GM18517 (cell line): ENCODE results near the gene EPHA8.

Source experiments
- ATAC-seq: cut with Tn5 transposase; IDR thresholded peaks from one replicate; pipeline ENCODE4 v1.9.1; 2021; ENCODE audit warnings: mild to moderate bottlenecking, moderate library complexity; ENCODE audit not compliant: unreplicated experiment

Gene EPHA8

DNA sequence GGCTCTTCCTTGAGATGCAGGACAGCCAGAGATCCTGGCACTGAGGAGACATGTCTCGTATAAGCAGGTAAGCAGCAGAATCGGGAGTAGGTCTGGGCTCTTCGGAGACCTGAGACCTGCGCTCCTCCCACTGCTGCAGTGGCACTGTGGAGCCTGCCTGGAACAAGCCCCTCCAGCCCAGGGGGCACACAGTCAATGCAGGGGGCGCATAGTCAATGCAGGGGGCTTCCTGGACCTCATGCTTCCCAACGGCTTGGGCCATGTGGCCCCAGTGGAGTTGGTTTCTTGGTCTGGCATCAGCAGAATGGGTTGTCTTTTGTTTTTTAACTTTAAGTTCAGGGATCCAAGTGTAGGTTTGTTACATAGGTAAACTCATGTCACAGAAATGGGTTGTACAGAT, 27.9 kb upstream of the EPHA8 start:
- no peak for ATAC-seq

DNA sequence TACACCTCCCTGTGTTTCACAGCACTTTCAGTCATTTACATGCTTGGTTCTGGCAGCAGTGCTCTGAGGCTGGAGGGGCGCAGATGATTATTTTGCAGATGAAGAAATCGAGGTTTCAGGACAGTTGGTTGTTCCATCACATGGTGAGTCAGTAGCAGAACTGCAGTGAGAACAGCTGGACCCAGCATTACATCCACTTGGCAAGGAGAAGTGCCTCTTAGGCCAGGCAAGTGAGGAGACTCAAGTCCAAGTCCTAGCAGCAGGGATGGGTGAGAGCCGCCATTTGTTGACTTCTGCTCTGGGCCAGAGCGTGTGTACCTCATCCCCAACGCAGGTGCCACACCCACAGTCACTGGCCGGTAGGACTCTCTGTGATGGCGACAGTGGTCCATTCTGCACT, 26.8 kb upstream of the EPHA8 start:
- ATAC-seq = no peak

DNA sequence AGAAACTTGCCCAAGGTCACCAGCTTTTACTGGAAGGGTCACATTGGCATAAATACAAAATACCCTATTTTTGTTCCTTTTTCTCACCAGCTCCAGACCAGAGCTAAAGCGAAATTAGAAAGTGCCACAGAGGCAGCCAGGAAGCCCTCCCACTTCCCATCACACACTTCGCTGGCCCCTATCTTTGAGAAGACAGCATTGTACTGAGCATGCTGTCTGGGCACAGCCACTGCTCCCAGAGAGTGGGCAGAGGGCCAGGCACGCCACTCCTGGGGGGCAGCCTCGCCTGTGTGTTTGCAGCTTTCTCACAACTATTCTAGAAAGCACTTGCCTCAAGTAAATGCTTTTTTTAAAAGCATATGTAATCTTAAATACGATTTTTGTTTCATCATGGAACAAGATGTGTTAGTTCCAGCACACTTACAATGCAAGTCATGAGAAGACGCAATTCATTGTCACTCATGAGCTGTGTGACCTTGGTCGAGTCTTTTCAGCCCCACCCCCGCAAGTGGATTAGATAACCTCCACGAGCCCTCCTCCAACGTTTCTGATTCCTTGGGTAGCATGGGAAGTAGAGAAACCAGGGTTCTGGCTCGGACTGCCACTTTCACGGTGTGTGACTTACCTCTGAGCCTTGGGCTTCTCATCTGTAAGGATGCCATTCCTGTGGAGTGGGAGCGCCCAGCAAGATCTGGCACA, 25.7 kb upstream of the EPHA8 start:
- no peak for ATAC-seq

DNA sequence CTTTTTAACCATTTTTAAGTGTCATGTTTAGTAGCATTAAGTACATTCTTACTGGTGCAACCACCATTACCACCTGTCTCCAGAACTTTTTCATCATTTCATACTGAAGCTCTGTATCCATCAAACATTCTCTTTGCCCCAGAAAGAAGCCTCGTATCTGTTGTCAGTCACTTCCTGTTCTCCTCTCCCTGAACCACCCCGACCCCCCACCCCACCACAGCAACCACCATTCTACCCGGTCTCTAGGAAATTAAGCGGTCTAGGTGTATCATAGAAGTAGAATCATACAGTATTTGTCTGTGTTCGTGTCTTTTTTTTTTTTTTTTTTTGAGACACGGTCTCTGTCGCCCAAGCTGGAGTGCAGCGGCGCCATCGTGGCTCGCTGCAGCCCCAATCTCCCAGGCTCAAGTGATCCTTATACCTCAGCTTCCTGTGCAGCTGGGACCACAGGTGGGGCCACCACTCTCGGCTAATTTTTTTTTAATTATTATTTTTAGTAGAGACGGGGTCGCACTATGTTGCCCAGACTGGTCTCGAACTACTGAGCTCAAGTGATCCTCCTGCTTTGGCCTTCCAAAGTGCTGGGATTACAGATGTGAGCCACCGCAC, 23.7 kb upstream of the EPHA8 start:
- ATAC-seq = no peak

DNA sequence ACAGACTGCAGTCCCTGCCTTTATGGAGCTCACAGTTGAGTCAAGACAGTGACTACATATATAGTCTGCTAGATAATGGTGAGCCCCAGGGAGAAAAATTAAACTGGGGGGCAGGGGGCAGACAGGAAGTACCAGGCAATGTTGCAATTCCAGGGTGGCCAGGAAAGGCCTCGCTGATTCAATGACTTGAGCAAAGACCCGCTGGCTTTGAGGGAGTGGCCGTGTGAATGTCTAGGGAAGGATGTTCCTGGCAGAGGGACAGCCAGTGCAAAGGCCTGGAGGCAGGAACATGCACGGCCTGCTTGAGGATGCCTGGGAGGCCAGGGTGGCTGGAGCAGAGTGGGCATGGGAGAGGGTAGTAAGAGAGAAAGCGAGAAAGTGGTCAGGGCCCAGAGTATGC, 23.0 kb upstream of the EPHA8 start:
- no peak for ATAC-seq

DNA sequence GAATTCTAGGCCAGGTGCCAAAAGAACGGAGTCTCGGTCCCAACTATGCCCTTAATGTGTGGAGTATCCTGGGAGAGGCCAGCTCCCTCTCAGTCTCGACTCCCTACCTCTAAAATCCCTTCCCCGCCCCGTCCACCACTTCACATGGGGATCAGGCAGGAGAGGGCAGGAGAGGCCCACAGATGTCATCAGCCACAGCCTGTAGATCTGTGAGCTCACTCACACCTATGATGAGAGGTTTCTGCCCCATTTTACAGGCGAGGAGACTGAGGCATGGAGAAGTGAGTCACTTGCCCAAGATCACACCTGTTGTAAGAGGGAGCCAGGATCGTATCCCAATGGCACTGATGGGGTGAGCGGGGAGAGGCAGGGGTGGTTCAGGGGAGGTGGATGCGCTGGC, 20.4 kb upstream of the EPHA8 start:
- ATAC-seq = no peak

DNA sequence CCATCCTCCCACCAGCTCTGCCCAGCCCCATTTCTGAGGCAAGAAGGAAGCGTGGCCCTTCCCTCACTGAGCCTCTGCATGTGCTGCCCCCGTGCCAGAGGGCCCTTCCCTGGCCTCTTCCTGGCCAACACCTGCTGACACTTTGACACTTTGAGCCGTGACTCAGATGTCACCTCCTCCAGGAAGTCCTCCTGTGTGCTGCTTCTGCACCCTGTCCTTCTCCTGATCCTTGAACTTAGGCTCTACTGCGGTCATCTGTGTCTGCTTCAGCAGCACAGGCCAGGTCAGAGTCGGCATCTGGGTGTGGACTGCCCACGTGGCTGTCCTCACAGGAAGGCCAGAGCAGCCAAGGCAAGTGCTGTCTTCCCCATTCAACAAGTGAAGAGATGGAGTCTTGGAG, 19.6 kb upstream of the EPHA8 start:
- ATAC-seq = no peak

DNA sequence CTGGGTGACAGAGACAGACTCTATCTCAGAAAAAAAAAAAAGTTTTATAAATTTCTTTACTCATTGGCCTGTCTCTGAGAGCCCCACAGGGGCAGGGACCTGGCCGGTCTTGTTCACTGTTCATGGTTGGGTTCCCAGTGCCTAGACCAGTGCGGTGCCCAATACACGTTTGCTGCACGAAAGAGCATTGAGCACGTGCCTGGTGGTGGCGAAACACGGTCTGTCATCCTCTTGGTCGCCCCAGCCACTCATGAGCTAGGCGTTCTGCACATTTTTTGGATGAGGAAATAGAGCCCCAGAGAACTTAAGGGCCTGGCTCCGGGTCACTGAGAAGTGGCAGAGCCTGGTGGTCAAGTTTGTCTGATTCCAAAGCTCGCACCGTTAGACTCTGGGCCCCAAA, 18.7 kb upstream of the EPHA8 start:
- no peak for ATAC-seq

DNA sequence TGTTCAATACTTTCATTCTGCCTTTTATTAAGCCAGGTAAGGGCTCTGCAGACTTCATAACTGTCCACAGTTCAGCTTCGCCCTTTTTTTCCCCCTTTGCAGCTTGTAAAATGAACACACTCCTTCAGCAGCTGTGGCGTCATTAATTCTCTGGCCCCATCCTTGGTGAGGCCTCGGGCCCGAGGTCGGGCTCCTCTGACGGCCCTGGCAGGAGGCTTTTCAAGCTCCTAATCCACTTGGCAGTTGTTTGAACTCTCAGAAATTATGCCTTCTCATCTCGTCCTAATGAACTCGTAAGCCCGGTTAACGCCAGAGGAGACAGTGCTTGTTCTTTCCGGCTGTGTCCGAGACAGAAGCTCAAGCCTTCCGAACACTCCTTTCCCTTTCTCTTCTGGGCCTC, 18.1 kb upstream of the EPHA8 start:
- ATAC-seq = no peak

DNA sequence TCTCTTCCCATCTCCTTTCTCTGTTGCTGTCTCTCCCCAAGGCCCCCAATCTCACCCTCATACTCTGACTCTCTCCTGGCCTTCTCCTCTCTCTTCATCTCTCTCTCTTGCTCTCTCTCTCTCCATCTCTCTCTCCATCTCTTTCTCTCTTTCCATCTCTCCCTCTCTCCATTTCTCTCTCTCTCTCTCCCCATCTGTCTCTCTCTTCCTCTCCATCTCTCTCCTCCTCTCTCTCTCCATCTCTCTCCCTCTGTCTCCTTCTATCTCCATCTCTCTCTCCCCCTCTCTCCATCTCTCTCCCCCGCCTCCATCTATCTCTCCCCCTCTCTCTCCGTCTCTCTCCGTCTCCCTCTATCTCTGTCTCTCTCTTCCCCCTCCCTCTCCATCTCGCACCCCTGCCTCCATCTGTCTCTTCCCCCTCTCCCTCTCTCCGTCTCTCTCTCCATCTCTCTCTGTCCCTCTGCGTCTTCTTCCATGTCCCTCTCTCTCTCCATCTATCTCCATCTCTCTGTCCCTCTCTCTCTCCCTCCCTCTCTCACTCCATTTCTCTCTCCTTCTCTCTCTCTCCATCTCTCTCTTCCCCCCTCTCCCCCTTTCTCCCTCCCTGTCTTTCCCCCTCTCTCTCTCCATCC, 16.0 kb upstream of the EPHA8 start:
- no peak for ATAC-seq

DNA sequence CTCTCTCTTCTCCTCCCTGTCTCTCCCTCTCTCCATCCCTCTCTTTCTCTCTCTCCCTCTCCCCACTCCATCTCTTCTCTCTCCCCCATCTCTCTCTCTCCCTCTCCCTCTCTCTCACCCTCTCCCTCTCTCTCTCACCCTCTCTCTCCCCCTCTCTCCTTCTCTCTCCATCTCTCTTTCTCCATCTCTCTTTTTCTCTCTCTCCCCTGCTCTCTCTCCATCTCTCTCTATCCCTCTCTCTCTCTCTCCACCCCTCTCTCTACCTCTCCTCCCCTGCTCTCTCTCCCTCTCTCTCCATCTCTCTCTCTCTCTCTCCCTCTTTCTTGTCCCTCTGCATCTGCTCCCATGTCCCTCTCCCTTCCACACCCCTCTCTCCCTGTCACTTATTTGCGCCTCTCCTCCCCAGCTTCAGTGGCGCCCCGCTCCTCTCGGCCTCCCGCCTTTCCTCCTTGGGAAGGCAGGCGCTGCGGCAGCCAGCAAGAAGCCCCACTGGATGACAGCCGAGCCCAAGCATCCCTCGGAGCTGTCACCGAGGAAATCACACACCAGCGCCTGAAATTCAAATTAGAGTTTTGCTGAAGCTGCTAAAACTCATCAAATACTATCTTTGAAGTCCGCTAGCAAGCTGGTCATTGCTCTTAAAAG, 15.3 kb upstream of the EPHA8 start:
- no peak for ATAC-seq

DNA sequence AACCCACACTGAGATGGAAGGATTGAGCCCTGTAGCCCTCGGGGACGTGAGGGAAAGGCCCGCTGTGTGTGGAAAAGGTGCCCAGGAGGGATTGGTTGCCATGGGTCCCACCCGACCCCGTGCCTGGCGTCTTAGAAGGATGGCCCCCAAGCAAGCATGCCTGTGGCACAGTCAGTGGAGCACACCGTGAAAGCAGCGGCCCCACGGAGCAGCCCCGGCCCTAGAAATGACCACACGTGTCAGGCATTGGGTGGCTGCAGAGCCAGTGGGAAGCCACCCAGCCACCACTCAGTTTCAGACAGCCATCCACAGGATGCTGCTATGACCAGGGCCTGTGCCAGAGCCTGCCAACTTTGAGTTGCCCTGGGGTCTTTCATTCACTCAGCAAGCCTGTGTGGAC, 13.3 kb upstream of the EPHA8 start:
- no peak for ATAC-seq

DNA sequence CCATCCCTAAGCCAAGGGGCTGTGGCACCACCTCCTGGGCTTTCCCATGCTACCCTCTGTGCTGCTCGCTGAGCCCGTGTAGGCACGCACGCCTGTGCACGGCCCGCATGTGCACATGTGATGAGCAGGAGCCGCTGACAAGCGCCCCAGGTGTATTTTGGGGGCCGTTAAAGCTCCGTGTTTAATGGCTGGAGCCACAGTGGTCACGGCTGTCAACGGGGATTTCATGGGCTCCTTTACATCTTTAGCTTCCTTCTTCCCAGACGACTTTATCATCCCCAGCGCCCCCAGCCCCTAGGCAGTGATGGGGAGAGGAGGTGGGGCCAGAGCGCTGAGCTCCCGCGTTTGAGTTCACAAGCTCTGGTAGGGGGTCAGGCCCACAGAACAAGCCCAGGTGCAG, 11.7 kb upstream of the EPHA8 start:
- ATAC-seq = no peak

DNA sequence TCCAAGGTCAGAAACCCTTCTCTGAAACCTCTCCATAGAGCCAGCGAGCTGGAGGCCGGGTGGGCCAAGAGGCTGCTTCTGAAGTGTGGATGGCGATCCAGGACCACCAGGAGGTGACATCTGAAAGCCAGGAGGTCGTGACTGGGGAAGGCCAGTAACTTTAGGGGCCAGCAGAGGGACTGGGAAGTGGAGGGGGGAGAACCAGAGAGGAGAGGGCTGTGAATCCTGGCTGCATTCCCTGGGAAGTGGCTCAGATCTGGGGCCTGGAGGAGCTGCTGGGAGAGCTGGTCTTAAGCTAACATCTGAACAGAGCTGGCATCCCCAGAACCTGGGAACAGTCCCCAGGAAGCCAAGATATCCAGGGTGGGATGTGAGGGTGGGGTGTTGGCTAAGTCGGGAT, 11.3 kb upstream of the EPHA8 start:
- no peak for ATAC-seq

DNA sequence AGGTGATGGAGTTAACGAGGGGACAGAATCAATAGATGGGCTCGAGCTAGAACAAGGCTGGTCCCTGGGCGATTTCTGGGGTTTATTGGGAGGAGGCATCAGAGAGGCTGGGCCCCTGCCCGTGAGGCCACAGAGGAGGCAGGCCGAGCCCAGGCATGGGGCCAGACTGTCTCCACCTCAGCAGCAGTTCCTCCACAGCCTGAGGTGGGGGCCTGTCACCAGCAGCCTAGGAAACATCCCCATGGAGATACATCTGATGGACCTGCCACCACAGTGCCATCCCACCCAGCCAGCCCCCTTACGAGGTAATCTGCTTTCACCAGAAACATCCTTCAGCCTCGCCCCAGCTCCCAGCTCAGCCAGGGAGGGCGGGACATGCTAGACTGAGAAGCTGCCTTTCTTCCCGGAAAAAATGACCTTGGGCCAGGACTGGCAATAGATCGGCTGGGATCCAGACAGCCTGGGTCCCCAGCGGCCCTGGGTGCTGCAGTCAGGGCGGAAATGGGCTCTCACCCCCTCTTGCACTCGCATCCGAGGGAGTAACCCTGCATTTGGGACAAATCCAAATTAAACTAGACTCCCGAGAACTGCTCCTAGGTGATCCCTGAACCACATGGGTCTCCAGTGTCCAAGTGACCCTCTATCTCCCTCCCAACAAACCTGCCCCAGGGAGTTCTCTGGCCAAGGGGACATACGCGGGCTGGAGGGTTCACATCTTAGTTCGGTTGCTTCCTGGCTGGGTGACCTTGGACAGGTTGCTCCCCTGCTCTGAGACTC, 10.0 kb upstream of the EPHA8 start:
- no peak for ATAC-seq

DNA sequence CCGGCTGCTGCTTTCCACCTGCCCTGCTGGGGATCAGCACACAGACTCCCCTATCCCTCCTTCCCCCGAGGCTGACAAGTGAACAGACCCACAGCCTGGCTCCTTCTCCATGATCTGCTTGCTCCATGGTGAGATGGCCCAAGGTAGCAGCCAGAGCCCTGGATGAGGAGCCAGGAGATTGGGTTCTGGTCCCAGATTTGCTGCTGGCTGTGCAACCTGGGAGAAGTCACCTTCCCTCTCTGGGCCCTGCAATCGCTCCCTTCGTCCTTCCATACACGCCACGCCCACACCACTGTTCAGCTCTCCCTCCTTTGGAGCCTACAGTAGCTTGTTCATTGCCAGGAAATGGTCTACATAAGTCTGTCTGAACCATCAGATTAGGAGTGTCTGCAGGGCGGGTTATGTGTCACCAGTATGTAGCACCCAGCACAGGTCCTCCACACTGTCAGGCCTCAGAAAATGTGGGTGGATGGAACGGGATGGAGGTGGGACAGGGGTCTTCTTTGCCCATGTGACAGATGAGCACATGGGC, 9.2 kb upstream of the EPHA8 start:
- no peak for ATAC-seq

DNA sequence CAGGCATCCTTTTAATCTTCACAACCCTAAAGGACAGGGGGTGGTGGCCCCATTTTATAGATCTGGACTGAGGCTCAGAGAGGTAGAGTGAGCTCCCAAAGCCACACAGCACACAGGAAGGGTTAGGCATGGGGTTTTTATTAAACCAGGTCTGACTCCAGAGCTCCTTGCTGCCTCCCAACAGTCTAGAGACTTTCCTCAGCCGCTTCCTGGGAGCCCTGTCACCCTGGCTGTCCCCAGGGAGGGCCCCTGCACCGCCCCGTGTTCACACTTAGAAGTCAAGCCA, 8.0 kb upstream of the EPHA8 start:
- ATAC-seq = no peak

DNA sequence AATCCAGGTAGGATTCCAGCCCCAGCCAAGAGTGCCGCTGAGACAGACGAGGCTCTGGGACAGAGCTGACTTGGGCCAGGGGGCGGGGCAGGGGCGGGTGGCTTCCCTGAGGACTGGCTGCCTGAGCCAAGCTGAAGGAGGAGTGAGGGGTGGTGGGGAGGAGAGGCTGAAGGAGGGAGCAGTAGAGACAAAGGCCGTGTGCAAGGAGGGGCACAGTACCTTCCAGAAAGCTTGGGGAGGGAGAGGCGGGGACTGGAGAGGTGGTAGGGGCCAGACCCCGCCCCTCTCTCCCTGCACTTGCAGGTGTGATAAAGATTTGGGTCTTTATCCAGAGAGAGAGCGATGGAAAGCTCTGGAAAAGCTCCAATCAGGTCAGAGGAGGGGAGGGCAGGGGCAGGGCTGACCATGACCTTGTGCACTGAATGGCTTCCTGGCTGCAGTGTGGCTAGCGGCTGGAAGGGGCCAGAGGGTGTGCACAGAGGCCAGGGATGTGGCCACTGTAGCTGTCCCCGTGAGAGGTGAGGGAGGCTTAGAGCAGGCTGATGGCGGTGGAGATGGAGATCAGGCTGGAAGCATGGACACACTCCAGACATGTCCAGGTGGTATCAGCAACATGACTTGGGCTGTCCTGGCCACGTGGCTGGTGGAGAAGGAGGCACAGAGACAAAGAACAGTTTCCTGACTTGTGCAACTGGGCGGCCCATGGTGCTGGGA, 6.7 kb upstream of the EPHA8 start:
- no peak for ATAC-seq

DNA sequence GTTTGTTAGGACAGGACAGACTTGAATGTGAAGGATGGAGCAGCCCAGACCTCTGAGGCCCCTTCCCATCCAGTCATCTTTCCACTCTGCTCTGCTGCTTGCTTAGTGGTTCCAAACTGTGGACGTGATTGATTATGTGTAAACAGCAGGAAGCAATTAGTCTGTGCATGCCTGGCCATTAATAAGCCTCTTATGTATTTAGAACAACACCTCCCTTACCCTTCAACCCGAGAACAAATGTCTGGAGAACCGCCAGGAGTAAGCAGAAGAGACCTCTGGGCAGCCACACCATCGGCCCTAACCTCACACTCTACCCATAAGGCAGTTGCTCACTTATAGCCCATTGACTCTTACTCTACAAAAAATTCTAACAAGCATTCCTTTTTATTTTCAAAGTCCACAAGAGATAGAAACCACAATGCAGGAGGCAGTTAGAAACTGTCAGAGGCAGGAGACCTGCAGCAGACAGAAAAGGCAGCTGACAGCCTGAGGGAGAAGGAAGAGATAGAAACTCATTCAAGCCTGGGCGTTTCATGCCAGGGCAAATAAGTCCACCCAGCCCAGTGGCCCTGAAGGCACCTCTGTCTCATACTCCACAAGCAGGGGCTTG, 5.8 kb upstream of the EPHA8 start:
- ATAC-seq = no peak
